Suppressor macrophage (primary cell): Measurements from ENCODE around the gene SIRT4.
"Not testable (repeated sequence)": the region's sequence is repeated elsewhere in the genome, so short reads cannot be mapped to it uniquely, and the experiment has no call there.

Experiments
- DNase-seq, 4 experiments: peaks; one replicate each; pipeline ENCODE4 v3.0.0-alpha.2; 2020 to 2022

The SIRT4 gene

GRCh38 chr12:120336392-120336791, 34.3 kb downstream of the SIRT4 start:
- not testable (repeated sequence) for DNase-seq

- DNase-seq, result no peak
Observed at GRCh38 chr12:120337730-120338129, 35.6 kb downstream of the SIRT4 start.

GRCh38 chr12:120339256-120339655, 37.1 kb downstream of the SIRT4 start:
- DNase-seq, result no peak

GRCh38 chr12:120342175-120343038, 40.3 kb downstream of the SIRT4 start:
- DNase-seq, result no peak

- no peak for DNase-seq
Observed at GRCh38 chr12:120343039-120343537, 41.0 kb downstream of the SIRT4 start.

GRCh38 chr12:120343692-120344091, 41.6 kb downstream of the SIRT4 start:
- DNase-seq, result no peak

GRCh38 chr12:120346031-120346430, 43.9 kb downstream of the SIRT4 start:
- no peak for DNase-seq

GRCh38 chr12:120346681-120347080, 44.6 kb downstream of the SIRT4 start:
- DNase-seq, result no peak

- DNase-seq, result no peak
Observed at GRCh38 chr12:120347766-120348165, 45.6 kb downstream of the SIRT4 start.

- DNase-seq, result no peak
Observed at GRCh38 chr12:120350576-120351350, 48.6 kb downstream of the SIRT4 start.

GRCh38 chr12:120352117-120352516, 50.0 kb downstream of the SIRT4 start:
- no peak for DNase-seq

- DNase-seq, result no peak
Observed at GRCh38 chr12:120353136-120353535, 51.0 kb downstream of the SIRT4 start.

GRCh38 chr12:120353556-120354317, 51.6 kb downstream of the SIRT4 start:
- no peak for DNase-seq

GRCh38 chr12:120356567-120357030, 54.5 kb downstream of the SIRT4 start:
- peak; percentile 60 to 82 (median 72) for DNase-seq

GRCh38 chr12:120357104-120357503, 55.0 kb downstream of the SIRT4 start:
- no peak for DNase-seq

- DNase-seq, result no peak
Observed at GRCh38 chr12:120358412-120359100, 56.4 kb downstream of the SIRT4 start.

GRCh38 chr12:120359128-120359527, 57.0 kb downstream of the SIRT4 start:
- no peak for DNase-seq

GRCh38 chr12:120361506-120362208, 59.5 kb downstream of the SIRT4 start:
- DNase-seq, result peak in 2 of 4 experiments; percentile 15 to 27
